ENCODE data around the gene RAB3IL1.

RAB3IL1 gene

DNA sequence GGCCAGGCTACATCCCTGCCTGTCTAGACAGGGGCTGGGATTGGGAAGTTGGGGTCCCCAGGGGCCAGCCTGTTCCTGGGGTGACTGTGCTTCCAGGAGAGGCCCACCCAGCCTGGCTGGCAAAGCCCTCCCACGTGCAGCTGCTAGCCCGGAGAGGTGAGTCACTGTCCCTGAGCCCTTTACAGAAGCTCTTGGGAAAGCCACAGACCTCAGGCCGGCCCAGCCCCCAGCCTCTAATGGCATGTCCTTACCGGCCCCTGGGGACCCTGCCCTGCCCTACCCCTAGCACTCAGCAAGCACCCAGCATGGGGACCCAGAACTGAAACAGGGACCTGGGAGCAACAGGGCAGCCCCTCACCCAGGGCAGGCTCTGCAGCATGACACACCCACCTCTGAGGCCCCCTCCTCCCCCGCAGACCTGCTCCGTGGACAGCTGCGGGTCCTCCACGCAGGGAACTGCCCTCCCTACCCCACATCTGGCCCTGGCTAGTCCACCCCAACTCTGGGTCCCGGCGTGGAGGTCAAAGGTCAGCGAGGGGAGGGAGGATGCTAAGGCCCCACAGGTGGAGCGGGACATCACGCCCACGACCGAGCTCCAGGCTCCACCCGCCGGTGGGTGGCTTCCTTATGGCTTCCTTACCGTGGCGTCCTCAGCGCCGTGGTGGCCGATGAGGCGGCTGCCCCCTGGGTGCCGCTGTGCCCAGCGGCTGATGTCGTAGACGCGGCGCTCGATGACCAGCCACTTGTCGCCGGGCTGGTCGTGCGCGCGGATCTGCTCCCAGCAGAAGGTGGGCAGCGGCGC lies 26.6 kb downstream of the RAB3IL1 start (continued):
- TF ChIP-seq BCL11B (tag by site-specific recombination; IDR thresholded peaks at IDR 0.05; ENCODE audit: low read depth) (peak; percentile 87), ZNF621 (tag by site-specific recombination; IDR thresholded peaks at IDR 0.05) (no peak), ZNF10 (tag by site-specific recombination; IDR thresholded peaks at IDR 0.05) (no peak), SCRT1 (tag by site-specific recombination; IDR thresholded peaks at IDR 0.05; ENCODE audit: borderline replicate concordance) (peak; percentile 84), ZNF677 (tag by site-specific recombination; IDR thresholded peaks at IDR 0.05) (no peak), GLI4 (tag by site-specific recombination; IDR thresholded peaks at IDR 0.05) (no peak), IKZF3 (tag by site-specific recombination; IDR thresholded peaks at IDR 0.05) (no peak), ZNF174 (tag by site-specific recombination; IDR thresholded peaks at IDR 0.05) (no peak), ZNF311 (tag by site-specific recombination; IDR thresholded peaks at IDR 0.05; ENCODE audit: borderline replicate concordance) (no peak), BCL11A (tag by site-specific recombination; IDR thresholded peaks at IDR 0.05; ENCODE audit: low read depth) (peak; percentile 80), ZNF768 (tag by site-specific recombination; IDR thresholded peaks at IDR 0.05) (no peak), ZNF600 (tag by site-specific recombination; IDR thresholded peaks at IDR 0.05) (no peak), ZNF148 (tag by site-specific recombination; IDR thresholded peaks at IDR 0.05; ENCODE audit: borderline replicate concordance) (no peak), ZNF792 (tag by site-specific recombination; IDR thresholded peaks at IDR 0.05) (no peak), PRDM2 (tag by site-specific recombination; IDR thresholded peaks at IDR 0.05; ENCODE audit: borderline replicate concordance) (no peak), ZNF654 (tag by site-specific recombination; IDR thresholded peaks at IDR 0.05; ENCODE audit: low read depth) (no peak), INSM2 (tag by site-specific recombination; IDR thresholded peaks at IDR 0.05) (no peak), ZBTB8A (tag by site-specific recombination; IDR thresholded peaks at IDR 0.05) (no peak), ZNF785 (tag by site-specific recombination; IDR thresholded peaks at IDR 0.05) (no peak), ZNF549 (tag by site-specific recombination; IDR thresholded peaks at IDR 0.05) (no peak), OSR2 (tag by site-specific recombination; IDR thresholded peaks at IDR 0.05) (0 out of 2 replicates have a peak, but pooled peaks have one; percentile 17), ZNF350 (tag by site-specific recombination; IDR thresholded peaks at IDR 0.05) (no peak), ZNF155 (tag by site-specific recombination; IDR thresholded peaks at IDR 0.05) (no peak), ZNF335 (tag by site-specific recombination; conservative IDR thresholded peaks at IDR 0.05) (peak; percentile 88), PRDM1 (tag by site-specific recombination; IDR thresholded peaks at IDR 0.05) (no peak), ZNF521 (tag by site-specific recombination; IDR thresholded peaks at IDR 0.05) (no peak)
- TF ChIP-seq, protein P1, sequence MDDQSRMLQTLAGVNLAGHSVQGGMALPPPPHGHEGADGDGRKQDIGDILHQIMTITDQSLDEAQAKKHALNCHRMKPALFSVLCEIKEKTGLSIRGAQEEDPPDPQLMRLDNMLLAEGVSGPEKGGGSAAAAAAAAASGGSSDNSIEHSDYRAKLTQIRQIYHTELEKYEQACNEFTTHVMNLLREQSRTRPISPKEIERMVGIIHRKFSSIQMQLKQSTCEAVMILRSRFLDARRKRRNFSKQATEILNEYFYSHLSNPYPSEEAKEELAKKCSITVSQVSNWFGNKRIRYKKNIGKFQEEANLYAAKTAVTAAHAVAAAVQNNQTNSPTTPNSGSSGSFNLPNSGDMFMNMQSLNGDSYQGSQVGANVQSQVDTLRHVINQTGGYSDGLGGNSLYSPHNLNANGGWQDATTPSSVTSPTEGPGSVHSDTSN (CRISPR knock-in tag; IDR thresholded peaks at IDR 0.05), result no peak
- TF ChIP-seq, protein P2, sequence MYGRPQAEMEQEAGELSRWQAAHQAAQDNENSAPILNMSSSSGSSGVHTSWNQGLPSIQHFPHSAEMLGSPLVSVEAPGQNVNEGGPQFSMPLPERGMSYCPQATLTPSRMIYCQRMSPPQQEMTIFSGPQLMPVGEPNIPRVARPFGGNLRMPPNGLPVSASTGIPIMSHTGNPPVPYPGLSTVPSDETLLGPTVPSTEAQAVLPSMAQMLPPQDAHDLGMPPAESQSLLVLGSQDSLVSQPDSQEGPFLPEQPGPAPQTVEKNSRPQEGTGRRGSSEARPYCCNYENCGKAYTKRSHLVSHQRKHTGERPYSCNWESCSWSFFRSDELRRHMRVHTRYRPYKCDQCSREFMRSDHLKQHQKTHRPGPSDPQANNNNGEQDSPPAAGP (tag by site-specific recombination; IDR thresholded peaks at IDR 0.05), result 0 out of 2 replicates have a peak, but pooled peaks have one; percentile 13
